HUES48 (cell line): ENCODE data around the gene NSFL1C.

ENCODE experiments used
- H3K27ac ChIP-seq: one replicate; pipeline ENCODE4 v1.7.0; 2013; ENCODE audit warnings: low read depth, low read length, inconsistent platforms
- H3K27me3 ChIP-seq: 2 replicates; pipeline ENCODE4 v1.6.1; 2013; ENCODE audit warnings: mild to moderate bottlenecking, low read length; ENCODE audit not compliant: control insufficient read depth, insufficient read depth
- H3K36me3 ChIP-seq: 2 replicates; pipeline ENCODE4 v1.6.1; 2013; ENCODE audit warnings: low read length; ENCODE audit not compliant: control insufficient read depth, insufficient read depth
- H3K4me1 ChIP-seq: 2 replicates; pipeline ENCODE4 v1.6.1; 2013; ENCODE audit warnings: mild to moderate bottlenecking, low read length; ENCODE audit not compliant: control insufficient read depth, insufficient read depth
- H3K4me3 ChIP-seq: 2 replicates; pipeline ENCODE4 v1.5.1; 2013; ENCODE audit warnings: mild to moderate bottlenecking, low read depth, low read length
- H3K9ac ChIP-seq: 2 replicates; pipeline ENCODE4 v1.6.1; 2013; ENCODE audit warnings: mild to moderate bottlenecking, low read depth, low read length, moderate library complexity
- H3K9me3 ChIP-seq: 2 replicates; pipeline ENCODE4 v1.6.1; 2013; ENCODE audit warnings: low read length; ENCODE audit not compliant: control insufficient read depth, insufficient read depth

Gene NSFL1C

DNA sequence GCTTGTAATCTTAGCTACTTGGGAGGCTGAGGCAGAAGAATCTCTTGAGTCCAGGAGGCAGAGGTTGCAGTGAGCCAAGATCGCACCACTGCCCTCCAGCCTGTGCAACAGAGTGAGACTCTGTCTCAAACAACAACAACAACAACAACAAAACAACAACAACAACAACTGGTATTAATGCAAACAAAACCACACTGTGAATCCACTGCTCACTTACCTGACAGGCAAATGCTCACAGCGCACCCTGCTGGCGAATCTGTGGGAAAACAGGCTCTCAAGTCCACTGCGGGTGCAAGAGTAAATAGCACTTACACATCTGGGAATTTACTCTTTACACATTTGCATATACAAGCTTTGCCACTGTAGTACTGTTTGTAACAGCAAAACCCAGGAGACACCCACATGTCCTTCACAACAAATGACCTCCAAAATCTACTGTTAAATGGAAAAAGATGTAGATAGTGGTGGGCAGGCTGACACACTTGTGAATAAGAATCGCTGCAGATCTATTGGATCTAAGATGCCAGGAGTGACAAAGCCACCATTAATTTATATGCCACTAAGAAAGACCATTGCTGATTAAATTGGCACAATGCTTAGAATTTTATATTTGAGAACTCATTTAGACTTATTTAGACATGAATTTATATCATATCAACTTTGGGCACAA lies 29.3 kb downstream of the NSFL1C start:
- Histone ChIP-seq H3K27ac (no peak overlapping the region), H3K9me3 (peaks cover 19% of the 10 kb centered on the region), H3K27me3 (no peaks in the 10 kb centered on the region), H3K36me3 (peaks cover 13% of the 10 kb centered on the region), H3K9ac (no peak overlapping the region), H3K4me1 (no peaks in the 10 kb centered on the region), H3K4me3 (no peak overlapping the region)

DNA sequence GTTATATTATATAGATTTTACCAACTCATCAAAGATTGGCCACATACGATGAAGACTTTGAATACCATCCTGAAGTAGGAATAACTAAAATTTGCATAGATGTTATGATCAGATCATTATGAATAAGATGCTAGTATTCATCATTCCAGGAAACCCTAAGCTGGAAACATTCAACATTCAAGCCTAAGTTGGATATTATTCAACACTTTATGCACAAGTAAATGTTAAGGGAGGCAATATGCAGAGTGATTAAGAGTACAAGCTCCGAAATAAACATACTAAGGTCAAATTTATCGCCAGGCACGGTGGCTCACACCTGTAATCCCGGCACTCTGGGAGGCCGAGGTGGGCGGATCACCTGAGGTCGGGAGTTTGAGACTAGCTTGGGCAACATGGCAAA lies 30.4 kb downstream of the NSFL1C start:
- Histone ChIP-seq H3K9me3 (peaks cover 27% of the 10 kb centered on the region), H3K36me3 (peaks cover 3% of the 10 kb centered on the region; the same call in 1 of the 2 replicates), H3K4me3 (no peak overlapping the region), H3K27ac (no peak overlapping the region), H3K4me1 (peaks cover 5% of the 10 kb centered on the region), H3K27me3 (no peaks in the 10 kb centered on the region), H3K9ac (no peak overlapping the region)

- H3K9ac ChIP-seq = no peak overlapping the region
- H3K27me3 ChIP-seq = no peaks in the 10 kb centered on the region
- H3K4me3 ChIP-seq = no peak overlapping the region
- peaks cover 27% of the 10 kb centered on the region for H3K9me3 ChIP-seq
- H3K36me3 ChIP-seq = peaks cover 3% of the 10 kb centered on the region; the same call in 1 of the 2 replicates
- peaks cover 12% of the 10 kb centered on the region for H3K4me1 ChIP-seq
- H3K27ac ChIP-seq = no peak overlapping the region
These were observed 31.3 kb downstream of the NSFL1C start for GRCh38 chr20:1435337-1435699.

- Histone ChIP-seq H3K4me3 (no peak overlapping the region; the same call in 1 of the 2 replicates), H3K9me3 (peaks cover 27% of the 10 kb centered on the region), H3K27ac (no peak overlapping the region), H3K9ac (no peak overlapping the region), H3K4me1 (peaks cover 12% of the 10 kb centered on the region), H3K27me3 (no peaks in the 10 kb centered on the region), H3K36me3 (peaks cover 3% of the 10 kb centered on the region; the same call in 1 of the 2 replicates)
These were observed 31.9 kb downstream of the NSFL1C start for GRCh38 chr20:1434571-1435336.

DNA sequence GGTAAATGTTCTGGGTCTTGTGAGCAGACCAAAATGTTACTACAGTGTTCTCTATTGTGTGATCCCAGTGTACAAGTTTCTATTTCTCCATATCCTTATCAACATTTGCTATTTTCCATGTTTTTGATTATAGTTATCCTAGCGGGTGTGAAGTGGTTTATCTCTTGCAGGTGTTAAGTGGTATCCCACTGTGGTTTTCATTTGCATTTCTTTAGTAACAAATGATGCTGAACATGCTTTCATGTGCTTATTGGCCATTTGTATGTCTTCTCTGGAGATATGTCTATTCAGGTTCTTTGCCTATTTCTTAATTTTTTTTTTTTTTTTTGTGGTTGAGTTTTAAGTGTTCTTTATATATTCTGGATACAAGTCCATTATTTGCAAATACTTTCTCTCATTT lies 35.5 kb downstream of the NSFL1C start:
- H3K27me3 ChIP-seq = no peaks in the 10 kb centered on the region
- peaks cover 27% of the 10 kb centered on the region for H3K9me3 ChIP-seq
- H3K4me3 ChIP-seq = no peak overlapping the region

DNA sequence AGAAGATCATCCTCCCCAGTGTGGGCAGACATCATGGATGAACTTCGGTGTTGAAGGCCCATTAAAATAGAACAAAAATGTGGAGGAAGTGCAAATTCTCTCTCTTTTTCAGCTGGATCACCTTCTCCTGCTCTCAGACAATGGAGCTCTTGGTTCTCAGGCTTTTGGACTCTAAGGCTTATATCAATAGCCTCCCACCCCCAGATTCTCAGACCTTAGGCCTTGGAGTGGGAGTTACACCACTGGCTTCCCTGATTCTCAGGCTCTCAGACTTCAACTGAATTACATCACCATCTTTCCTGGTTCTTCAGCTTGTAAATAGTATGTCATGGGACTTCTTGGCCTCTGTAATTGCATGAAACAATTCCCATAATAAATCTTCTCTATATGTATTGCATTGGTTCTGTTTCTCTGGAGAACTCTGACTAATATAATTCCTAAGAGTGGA lies 36.6 kb downstream of the NSFL1C start:
- peak overlapping the region; percentile 20 for H3K27ac ChIP-seq
- peaks cover 3% of the 10 kb centered on the region; the same call in 1 of the 2 replicates for H3K36me3 ChIP-seq
- peaks cover 27% of the 10 kb centered on the region for H3K9me3 ChIP-seq
- H3K4me1 ChIP-seq = peaks cover 35% of the 10 kb centered on the region
- H3K9ac ChIP-seq = no peak overlapping the region
- no peak overlapping the region for H3K4me3 ChIP-seq
- H3K27me3 ChIP-seq = no peaks in the 10 kb centered on the region

More for the DNA sequence above, 35.5 kb downstream of the NSFL1C start:
- peaks cover 3% of the 10 kb centered on the region; the same call in 1 of the 2 replicates for H3K36me3 ChIP-seq
- H3K27ac ChIP-seq = no peak overlapping the region
- H3K4me1 ChIP-seq = peaks cover 32% of the 10 kb centered on the region
- no peak overlapping the region for H3K9ac ChIP-seq

DNA sequence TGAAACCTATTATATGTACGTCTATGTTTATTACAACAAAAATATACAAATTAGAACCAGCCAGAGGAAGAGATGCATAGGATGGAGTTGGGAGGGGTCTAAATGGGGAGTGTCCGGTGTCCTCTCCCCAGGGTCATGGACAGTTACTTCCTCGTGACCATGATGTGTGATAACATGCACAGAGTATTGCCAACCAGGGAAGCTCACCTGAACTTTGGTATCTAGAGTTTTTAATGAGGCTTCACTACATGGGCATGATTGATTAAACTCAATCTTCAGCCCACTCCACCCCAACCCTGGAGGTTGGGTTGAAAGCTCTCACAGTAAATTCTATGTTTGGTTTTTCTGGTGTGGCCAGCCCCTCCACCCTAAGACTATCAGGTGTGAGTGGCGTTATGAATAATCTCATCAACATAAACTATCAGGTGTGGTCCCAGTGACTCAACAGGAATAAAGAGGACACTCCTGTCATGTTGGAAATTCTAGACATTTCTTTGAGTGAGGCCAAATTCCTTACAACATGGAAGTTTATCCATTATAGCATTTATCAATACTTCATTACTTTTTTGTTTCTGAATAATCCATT lies 37.4 kb downstream of the NSFL1C start:
- Histone ChIP-seq H3K4me3 (no peak overlapping the region), H3K27me3 (no peaks in the 10 kb centered on the region), H3K9ac (no peak overlapping the region), H3K36me3 (no peaks in the 10 kb centered on the region), H3K4me1 (peaks cover 38% of the 10 kb centered on the region), H3K9me3 (peaks cover 23% of the 10 kb centered on the region), H3K27ac (no peak overlapping the region)

GRCh38 chr20:1427457-1428054 lies 39.1 kb downstream of the NSFL1C start:
- peaks cover 9% of the 10 kb centered on the region for H3K9me3 ChIP-seq
- 0 out of 2 replicates have a peak overlapping the region, but pooled peaks have one; percentile 37 for H3K9ac ChIP-seq
- peaks cover 42% of the 10 kb centered on the region for H3K4me1 ChIP-seq
- H3K36me3 ChIP-seq = no peaks in the 10 kb centered on the region
- H3K27me3 ChIP-seq = no peaks in the 10 kb centered on the region
- no peak overlapping the region for H3K4me3 ChIP-seq
- peak overlapping the region; percentile 93 for H3K27ac ChIP-seq

- Histone ChIP-seq H3K9ac (no peak overlapping the region), H3K36me3 (no peaks in the 10 kb centered on the region), H3K27ac (peak overlapping the region; percentile 93), H3K9me3 (no peaks in the 10 kb centered on the region), H3K4me1 (peaks cover 37% of the 10 kb centered on the region), H3K27me3 (no peaks in the 10 kb centered on the region), H3K4me3 (no peak overlapping the region)
These were observed 40.3 kb downstream of the NSFL1C start for GRCh38 chr20:1426231-1426849.

DNA sequence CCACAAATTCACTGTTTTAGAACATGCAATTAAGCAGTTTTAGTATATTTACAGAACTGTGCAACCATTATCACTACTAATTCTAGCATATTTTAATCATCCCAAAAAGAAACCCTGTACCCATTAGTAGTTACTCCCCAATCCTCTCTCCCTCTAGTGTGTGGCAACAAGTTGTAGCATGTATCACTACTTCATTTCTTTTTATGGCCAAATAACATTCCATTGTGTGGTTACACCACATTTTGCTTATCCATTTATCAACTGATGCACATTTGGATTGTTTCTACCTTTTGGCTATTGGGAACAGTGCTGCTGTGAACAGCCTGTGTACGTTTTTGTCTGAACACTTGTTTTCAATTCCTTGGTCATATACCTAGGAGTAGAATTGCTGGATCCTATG lies 42.3 kb downstream of the NSFL1C start:
- H3K9ac ChIP-seq = no peak overlapping the region
- no peaks in the 10 kb centered on the region for H3K27me3 ChIP-seq
- H3K4me1 ChIP-seq = peaks cover 30% of the 10 kb centered on the region
- no peak overlapping the region for H3K27ac ChIP-seq
- peaks cover 9% of the 10 kb centered on the region for H3K9me3 ChIP-seq
- no peak overlapping the region for H3K4me3 ChIP-seq
- H3K36me3 ChIP-seq = no peaks in the 10 kb centered on the region
